PC-3 (cell line): ENCODE data around the gene GABARAPL2. TPM values are rescaled to one million over a fixed set of nuclear protein-coding genes. Genes with fewer than 3 reads are reported as not detected.

Experiments used
- ATAC-seq: fragments of 200-7000 bp; cut with Tn5 transposase; 2 replicates; pipeline ENCODE4 v1.9.1; 2020; ENCODE audit warnings: mild to moderate bottlenecking, moderate library complexity
- BruUV-seq: library from RNA; stranded (reverse); fragments of 400-500 nt; replicated peaks from 2 replicates; lab custom pipeline; 2021; lab: Mats Ljungman, UMichigan
- CTCF ChIA-PET: fragments of 300-600 bp; sonication (Branson Sonifier 250); formaldehyde crosslinking; loops from one replicate; lab custom pipeline; 2022; ENCODE audit warnings: antibody characterized with exemption; lab: Charles Lee
- POLR2A ChIA-PET: fragments of 300-600 bp; sonication (Branson Sonifier 250); formaldehyde crosslinking; loops from one replicate; lab custom pipeline; 2022; ENCODE audit warnings: antibody characterized with exemption; ENCODE audit not compliant: unreplicated experiment; lab: Charles Lee
- DNase-seq: peaks from one replicate; pipeline ENCODE4 v3.0.0-alpha.2; 2015
- H2AFZ ChIP-seq: fragments of 300-600 bp; sonication (generic); 2 replicates; pipeline ENCODE4 v1.6.0; 2016; ENCODE audit warnings: antibody characterized with exemption, low read length
- H3F3A ChIP-seq: fragments of 300-600 bp; sonication (generic); one replicate; pipeline ENCODE4 v1.6.0; 2017; ENCODE audit warnings: antibody characterized with exemption, low read length, control low read depth, mild to moderate bottlenecking; ENCODE audit not compliant: unreplicated experiment
- H3K27ac ChIP-seq: fragments of 300-600 bp; sonication (generic); 2 replicates; pipeline ENCODE4 v1.5.1; 2016; ENCODE audit warnings: mild to moderate bottlenecking, low read length
- H3K27me3 ChIP-seq: fragments of 300-600 bp; sonication (generic); 2 replicates; pipeline ENCODE4 v1.6.1; 2016; ENCODE audit warnings: low read length, mixed read lengths
- H3K36me3 ChIP-seq: fragments of 300-600 bp; sonication (generic); 2 replicates; pipeline ENCODE4 v1.6.1; 2016; ENCODE audit warnings: low read depth, mixed run types, low read length, mixed read lengths
- H3K4me1 ChIP-seq: fragments of 300-600 bp; sonication (generic); 2 replicates; pipeline ENCODE4 v1.5.1; 2016; ENCODE audit warnings: low read length; ENCODE audit not compliant: insufficient read depth
- H3K4me2 ChIP-seq: fragments of 300-600 bp; sonication (generic); 2 replicates; pipeline ENCODE4 v1.6.0; 2016; ENCODE audit warnings: low read length
- H3K4me3 ChIP-seq: fragments of 300-600 bp; sonication (generic); 2 replicates; pipeline ENCODE4 v1.5.1; 2016; ENCODE audit warnings: mild to moderate bottlenecking, low read length, mixed read lengths
- H3K79me2 ChIP-seq: fragments of 300-600 bp; sonication (generic); 2 replicates; pipeline ENCODE4 v1.6.1; 2017; ENCODE audit warnings: low read length, mixed read lengths
- H3K9ac ChIP-seq: fragments of 300-600 bp; sonication (generic); 2 replicates; pipeline ENCODE4 v1.6.0; 2016; ENCODE audit warnings: mild to moderate bottlenecking, low read length
- H3K9me2 ChIP-seq: fragments of 300-600 bp; sonication (generic); replicated peaks from 2 replicates; pipeline ENCODE4 v1.6.1; 2016; ENCODE audit warnings: mixed run types, low read length, mixed read lengths
- H3K9me3 ChIP-seq: fragments of 300-600 bp; sonication (generic); 2 replicates; pipeline ENCODE4 v1.6.1; 2016; ENCODE audit warnings: low read length, mixed read lengths
- H4K20me1 ChIP-seq: fragments of 300-600 bp; sonication (generic); 2 replicates; pipeline ENCODE4 v1.6.1; 2016; ENCODE audit warnings: low read length, mixed read lengths
- CTCF ChIP-seq: fragments of 300-600 bp; sonication (generic); conservative IDR thresholded peaks from 2 replicates; pipeline ENCODE4 v1.5.1; 2017; ENCODE audit warnings: antibody characterized with exemption, low read depth, mild to moderate bottlenecking, low read length
- EZH2 ChIP-seq: fragments of 300-600 bp; sonication (generic); IDR thresholded peaks from one replicate; pipeline ENCODE4 v1.6.1; 2017; ENCODE audit warnings: antibody characterized with exemption, mild to moderate bottlenecking, low read length; ENCODE audit not compliant: unreplicated experiment
- EZH2phosphoT487 ChIP-seq: fragments of 300-600 bp; sonication (generic); IDR thresholded peaks from 2 replicates; pipeline ENCODE4 v1.6.1; 2018; ENCODE audit warnings: mild to moderate bottlenecking, antibody characterized with exemption, low read length, borderline replicate concordance
- intact Hi-C: fragments of 100-400 bp; cut with micrococcal nuclease; formaldehyde crosslinking; loops from 2 replicates; pipeline ENCODE4 v1.9.0; 2023
- total RNA-seq: library from RNA; depleted of rRNA; stranded (reverse); fragments of >200 nt; gene quantifications from 2 replicates; pipeline ENCODE4 v1.2.3, GENCODE V29; 2014

Gene GABARAPL2
- total RNA-seq, 1 experiment from 2014 or later, result 24.7 TPM

DNA sequence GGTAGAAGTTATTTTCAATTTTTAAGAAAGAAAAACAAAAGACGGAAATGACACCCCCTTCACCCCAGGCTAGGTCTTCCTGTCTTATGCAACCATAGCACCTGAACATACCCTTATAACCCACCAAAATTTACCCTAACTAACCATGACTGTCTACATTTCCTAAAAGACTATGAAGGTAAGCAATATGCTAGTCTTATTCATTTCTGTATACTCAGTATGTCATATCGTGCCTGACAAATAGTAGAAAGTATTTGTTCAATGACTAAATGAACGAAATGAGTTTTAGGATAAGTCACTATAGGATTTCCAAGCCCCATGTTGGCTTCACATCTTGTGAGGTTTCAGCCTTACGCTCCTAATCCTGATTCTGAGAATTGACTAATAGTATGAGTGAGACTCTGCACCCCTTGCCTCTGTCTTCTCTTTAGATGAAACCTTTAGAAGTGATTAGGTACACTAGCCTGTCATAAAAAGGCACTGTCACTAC is 50.4 kb downstream of the GABARAPL2 start:
- no peaks in the 10 kb centered on the region for H3F3A ChIP-seq
- no peaks in the 10 kb centered on the region for H3K9me2 ChIP-seq
- no peak overlapping the region for H3K4me3 ChIP-seq
- no peak overlapping the region for H2AFZ ChIP-seq
- H3K4me1 ChIP-seq, result peaks cover 35% of the 10 kb centered on the region
- no peaks in the 10 kb centered on the region for H3K27me3 ChIP-seq
- intact Hi-C loops, result no loop called here
- peaks cover 3% of the 10 kb centered on the region; the same call in 1 of the 2 replicates for H3K36me3 ChIP-seq
- ATAC-seq (peak; percentile 61), DNase-seq (peak; percentile 68)
- no peaks in the 10 kb centered on the region for H3K9me3 ChIP-seq
- peaks cover 1% of the 10 kb centered on the region for H3K79me2 ChIP-seq
- TF ChIP-seq CTCF, result no peak
- TF ChIP-seq EZH2, result no peak
- no peak for TF ChIP-seq EZH2phosphoT487
- ChIA-PET POLR2A (no interaction called here), CTCF (no interaction called here)
- H3K9ac ChIP-seq, result no peak overlapping the region
- H4K20me1 ChIP-seq, result no peaks in the 10 kb centered on the region
- H3K27ac ChIP-seq, result peak overlapping the region; percentile 78
- no TSS peak for BruUV-seq
- peak overlapping the region; percentile 24; the same call in 1 of the 2 replicates for H3K4me2 ChIP-seq

DNA sequence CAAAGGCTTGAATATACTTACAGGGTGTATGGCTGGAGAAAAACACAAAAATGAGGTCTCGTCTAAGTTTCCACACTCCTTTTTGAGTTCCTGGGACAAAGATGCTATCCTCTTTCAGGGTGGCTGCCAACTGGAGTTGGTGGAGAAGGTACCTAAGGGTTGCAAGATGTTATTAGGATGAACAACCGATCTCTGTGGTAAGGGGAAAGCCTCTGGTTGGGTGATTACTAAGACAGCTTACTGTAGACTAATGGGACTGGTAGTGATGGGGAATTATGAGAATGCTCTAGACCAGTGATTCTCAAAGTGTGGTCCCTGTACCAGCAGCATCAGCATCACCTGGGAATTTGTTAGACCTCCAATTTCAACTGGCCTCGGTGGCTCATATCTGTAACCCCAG is 50.9 kb downstream of the GABARAPL2 start:
- Histone ChIP-seq H3K9me2 (no peaks in the 10 kb centered on the region), H3K4me1 (peaks cover 40% of the 10 kb centered on the region), H3K36me3 (peaks cover 3% of the 10 kb centered on the region; the same call in 1 of the 2 replicates), H3K9me3 (no peaks in the 10 kb centered on the region), H2AFZ (no peak overlapping the region), H4K20me1 (no peaks in the 10 kb centered on the region), H3K9ac (no peak overlapping the region), H3K27ac (peak overlapping the region; percentile 78), H3K79me2 (peaks cover 7% of the 10 kb centered on the region), H3K27me3 (no peaks in the 10 kb centered on the region), H3K4me3 (no peak overlapping the region), H3K4me2 (peak overlapping the region; percentile 24; the same call in 1 of the 2 replicates), H3F3A (no peaks in the 10 kb centered on the region)
- no TSS peak for BruUV-seq
- intact Hi-C loops, result no loop called here
- ATAC-seq, result no peak
- TF ChIP-seq EZH2phosphoT487, result no peak
- TF ChIP-seq EZH2, result no peak
- TF ChIP-seq CTCF, result no peak
- CTCF ChIA-PET, result no interaction called here
- POLR2A ChIA-PET, result interaction anchor here (0.7 kb wide), 1 partner anchor 558 kb away, joined by 45 read pairs; no protein-coding TSS in a partner anchor
- no peak for DNase-seq

DNA sequence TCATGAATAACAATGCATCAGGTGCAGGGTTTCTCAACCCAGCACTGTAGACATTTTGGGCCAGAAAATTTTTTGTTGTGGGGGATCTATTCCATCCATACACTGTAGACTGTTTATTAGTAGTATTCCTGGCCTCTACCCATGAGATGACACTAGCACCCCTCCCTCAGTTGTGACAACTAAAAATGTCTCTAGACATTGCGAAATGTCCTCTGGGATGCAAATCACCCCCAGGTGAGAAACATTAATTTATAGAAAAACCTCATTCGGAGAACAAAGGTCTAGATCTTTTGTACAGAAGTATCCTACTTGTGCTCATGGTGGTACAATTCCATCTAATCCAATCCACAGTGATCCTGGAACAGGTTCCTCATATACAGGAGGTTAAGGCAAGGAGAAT is 52.6 kb downstream of the GABARAPL2 start:
- Histone ChIP-seq H3K27me3 (no peaks in the 10 kb centered on the region), H3K79me2 (peaks cover 14% of the 10 kb centered on the region), H3K9me2 (no peaks in the 10 kb centered on the region), H3K27ac (no peak overlapping the region), H3K9ac (no peak overlapping the region), H2AFZ (no peak overlapping the region), H3K4me2 (no peak overlapping the region), H3K9me3 (no peaks in the 10 kb centered on the region), H4K20me1 (no peaks in the 10 kb centered on the region), H3F3A (no peaks in the 10 kb centered on the region), H3K4me3 (no peak overlapping the region), H3K4me1 (peaks cover 43% of the 10 kb centered on the region), H3K36me3 (0 out of 2 replicates have a peak, but pooled peaks cover 3% of the 10 kb centered on the region)
- ChIA-PET CTCF (no interaction called here), POLR2A (no interaction called here)
- no peak for TF ChIP-seq EZH2phosphoT487
- no peak for TF ChIP-seq EZH2
- no peak for TF ChIP-seq CTCF
- intact Hi-C loops, result no loop called here
- no peak for DNase-seq
- no peak for ATAC-seq
- BruUV-seq, result no TSS peak
